PC-3 (cell line): ENCODE data around the gene TMEM131.

ENCODE experiments used
- EZH2 ChIP-seq: fragments of 300-600 bp; sonication (generic); IDR thresholded peaks from one replicate; pipeline ENCODE4 v1.6.1; 2017; ENCODE audit warnings: antibody characterized with exemption, mild to moderate bottlenecking, low read length; ENCODE audit not compliant: unreplicated experiment
- TF ChIP-seq, protein P1 (sequence below): fragments of 300-600 bp; sonication (generic); conservative IDR thresholded peaks from 2 replicates; pipeline ENCODE4 v1.5.1; 2017; ENCODE audit warnings: antibody characterized with exemption, low read depth, mild to moderate bottlenecking, low read length

DNA sequence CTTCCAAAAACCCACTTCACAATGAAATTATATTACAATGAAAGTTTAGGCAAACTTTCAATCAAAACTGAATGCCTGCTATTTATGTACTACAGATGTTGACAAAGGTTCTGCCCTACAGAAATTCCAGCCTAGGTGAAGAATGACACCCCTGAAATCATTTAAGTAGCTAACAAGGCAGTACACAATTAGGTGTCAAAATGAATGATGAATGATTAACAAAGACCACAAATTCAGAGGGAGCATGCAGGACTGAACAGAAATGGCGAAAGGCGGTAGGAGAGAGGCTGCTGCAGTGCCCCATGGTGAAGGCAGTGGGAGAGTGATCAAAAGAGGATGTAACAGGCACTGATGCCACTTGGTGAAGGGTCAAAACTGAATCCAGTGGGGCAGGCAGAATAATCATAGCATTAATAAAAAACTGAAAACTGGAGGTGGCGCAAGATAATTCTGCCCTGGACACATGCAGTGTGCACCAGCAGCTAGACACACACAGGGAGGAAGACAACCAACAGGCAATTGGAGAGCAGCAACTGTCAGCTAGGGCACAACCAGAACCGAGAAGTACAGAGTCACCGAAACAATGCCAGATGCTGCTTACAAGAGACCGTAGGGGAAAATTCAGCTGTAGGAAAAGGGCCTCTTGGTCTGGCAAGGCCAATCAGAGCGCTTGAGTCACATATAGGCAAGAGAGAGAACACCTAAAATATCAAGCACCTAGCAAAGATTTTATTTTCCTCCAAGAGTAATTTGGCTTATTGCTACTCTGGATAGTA lies 4.5 kb downstream of the TMEM131 start:
- no peak for TF ChIP-seq EZH2
- TF ChIP-seq, protein P1, sequence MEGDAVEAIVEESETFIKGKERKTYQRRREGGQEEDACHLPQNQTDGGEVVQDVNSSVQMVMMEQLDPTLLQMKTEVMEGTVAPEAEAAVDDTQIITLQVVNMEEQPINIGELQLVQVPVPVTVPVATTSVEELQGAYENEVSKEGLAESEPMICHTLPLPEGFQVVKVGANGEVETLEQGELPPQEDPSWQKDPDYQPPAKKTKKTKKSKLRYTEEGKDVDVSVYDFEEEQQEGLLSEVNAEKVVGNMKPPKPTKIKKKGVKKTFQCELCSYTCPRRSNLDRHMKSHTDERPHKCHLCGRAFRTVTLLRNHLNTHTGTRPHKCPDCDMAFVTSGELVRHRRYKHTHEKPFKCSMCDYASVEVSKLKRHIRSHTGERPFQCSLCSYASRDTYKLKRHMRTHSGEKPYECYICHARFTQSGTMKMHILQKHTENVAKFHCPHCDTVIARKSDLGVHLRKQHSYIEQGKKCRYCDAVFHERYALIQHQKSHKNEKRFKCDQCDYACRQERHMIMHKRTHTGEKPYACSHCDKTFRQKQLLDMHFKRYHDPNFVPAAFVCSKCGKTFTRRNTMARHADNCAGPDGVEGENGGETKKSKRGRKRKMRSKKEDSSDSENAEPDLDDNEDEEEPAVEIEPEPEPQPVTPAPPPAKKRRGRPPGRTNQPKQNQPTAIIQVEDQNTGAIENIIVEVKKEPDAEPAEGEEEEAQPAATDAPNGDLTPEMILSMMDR, result no peak
